Gastrocnemius medialis (tissue), 4 donors: ENCODE data around the gene AP1M2.

ENCODE experiments used
- CTCF ChIP-seq, 5 experiments: fragments of 450-650 bp in 3 of 5; fragments of 200-600 bp in 2 of 5; sonication (generic) in 2 of 5; IDR thresholded peaks in 4 of 5; conservative IDR thresholded peaks in 1 of 5; 1 replicate in 4 of 5; 2 replicates in 1 of 5; pipeline ENCODE4 v1.5.1; 2016 to 2019; ENCODE audit warnings: antibody characterized with exemption in 5 of 5, mild to moderate bottlenecking in 3 of 5, moderate library complexity in 3 of 5
- POLR2A ChIP-seq, 2 donors: fragments of 450-650 bp; IDR thresholded peaks; one replicate each; pipeline ENCODE4 v1.6.1; 2017; ENCODE audit warnings: antibody characterized with exemption in 2 of 2, mild to moderate bottlenecking in 2 of 2, moderate library complexity in 2 of 2

GRCh38 chr19:10523135-10523636 is 63.9 kb downstream of the AP1M2 start:
- TF ChIP-seq CTCF (IDR thresholded peaks at IDR 0.05 in 4 of 5, conservative IDR thresholded peaks at IDR 0.05 in 1 of 5) (no peak), POLR2A (IDR thresholded peaks at IDR 0.05) (no peak)
